Right lobe of liver (tissue), 6 donors: Measurements from ENCODE around the gene LACC1. TPM values are rescaled to one million over a fixed set of nuclear protein-coding genes. Genes with fewer than 3 reads are reported as not detected.
A peak's percentile ranks its signal among the peaks of the same experiment; 100 is the strongest.

ENCODE experiments used
- ATAC-seq, 4 donors: fragments of 200-7000 bp; cut with Tn5 transposase; one replicate each; pipeline ENCODE4 v1.9.1; 2020; ENCODE audit warnings: mild to moderate bottlenecking in 4 of 4, moderate library complexity in 4 of 4
- DNase-seq, 3 donors: peaks; one replicate each; pipeline ENCODE4 v3.0.0-alpha.2; 2020
- H3K27ac ChIP-seq, 3 donors: fragments of 200-600 bp; one replicate each; pipeline ENCODE4 v1.8.0; 2022
- H3K27me3 ChIP-seq, 2 donors: fragments of 200-600 bp; one replicate each; pipeline ENCODE4 v1.8.0; 2022
- H3K36me3 ChIP-seq, 4 donors: fragments of 200-600 bp; sonication (generic) in 1 of 4; one replicate each; pipeline versions ENCODE4 v1.5.1 to v1.8.0; 2017 to 2022; ENCODE audit warnings: control low read depth in 1 of 4
- H3K4me1 ChIP-seq, 4 donors: fragments of 200-600 bp; sonication (generic) in 1 of 4; one replicate each; pipeline versions ENCODE4 v1.5.1 to v1.8.0; 2017 to 2022; ENCODE audit warnings: control low read depth in 1 of 4
- H3K4me3 ChIP-seq, 3 donors: fragments of 200-600 bp; one replicate each; pipeline ENCODE4 v1.8.0; 2022
- H3K9me3 ChIP-seq, 4 donors: fragments of 200-600 bp; sonication (generic) in 1 of 4; one replicate each; pipeline versions ENCODE4 v1.5.1 to v1.8.0; 2017 to 2022; ENCODE audit warnings: control low read depth in 1 of 4
- POLR2A ChIP-seq: fragments of 450-650 bp; IDR thresholded peaks from one replicate; pipeline ENCODE4 v1.6.1; 2017; ENCODE audit warnings: antibody characterized with exemption, mild to moderate bottlenecking
- WGBS: methylation state at CpG from one replicate; pipeline ENCODE4 v1.1.6; 2018; ENCODE audit warnings: low coverage, low lambda C conversion rate; ENCODE audit not compliant: insufficient coverage; ENCODE audit errors: missing lambda C conversion rate; 5-methylcytosine and 5-hydroxymethylcytosine counted together
- intact Hi-C, 2 donors: fragments of 100-400 bp; cut with DNase I; formaldehyde crosslinking; loops; one replicate each; pipeline versions ENCODE4 v1.11.2 to v1.14.1; 2022
- total RNA-seq, 6 experiments: library from RNA; depleted of rRNA in 2 of 6; stranded (reverse); fragments of >200 nt in 2 of 6; fragmentation: NEBNext Ultra II Directional in 3 of 6; extraction: Animal tissue kit (Norgen Biotek cat#: 25700) in 3 of 6; gene quantifications; one replicate each; pipeline versions ENCODE4 v1.1.0 to v1.2.4, GENCODE V29; 2016 to 2023
- TF ChIP-seq, protein P1 (sequence below), 4 donors: fragments of 200-600 bp in 3 of 4; fragments of 450-650 bp in 1 of 4; IDR thresholded peaks; one replicate each; pipeline versions ENCODE4 v1.5.1 to v1.8.0; 2016 to 2022; ENCODE audit warnings: antibody characterized with exemption in 4 of 4, mild to moderate bottlenecking in 2 of 4
- donor health status: DM: no; HTN: yes; CAD: no.
- donor health status: DM: no; HTN: no; CAD: no.
- donor health status: DM: no; HTN: no; CAD: no.
- donor health status: DM: no; HTN: yes; CAD: no.
- donor health status: DM: no; HTN: yes; CAD: no.

The LACC1 gene
- total RNA-seq, 6 experiments from 2014 or later: 2.7 to 8.4 (median 4.5) TPM

DNA sequence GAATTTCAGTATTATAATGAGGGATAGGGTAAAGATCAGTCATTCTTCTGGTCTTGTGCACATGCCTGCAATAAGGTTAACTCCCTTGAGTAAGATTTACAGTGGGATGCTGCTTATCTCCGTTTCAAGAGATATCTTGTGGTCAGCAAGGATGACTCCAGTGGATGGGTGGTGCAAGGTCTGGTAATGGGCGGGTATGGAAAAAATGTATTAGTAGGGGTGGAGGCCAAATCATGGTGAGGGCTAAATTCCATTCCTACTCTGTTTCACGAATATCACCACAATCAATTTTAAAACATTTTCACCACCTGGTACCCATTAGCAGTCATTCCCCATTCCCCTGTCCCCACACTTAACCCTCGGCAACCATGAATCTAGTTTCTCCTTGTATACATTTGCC is 40.8 kb upstream of the LACC1 start:
- Histone ChIP-seq H3K4me1 (no peaks in the 10 kb centered on the region), H3K4me3 (no peak overlapping the region), H3K27me3 (no peaks in the 10 kb centered on the region), H3K9me3 (no peaks in the 10 kb centered on the region), H3K27ac (no peak overlapping the region), H3K36me3 (no peaks in the 10 kb centered on the region)
- ATAC-seq (no peak), DNase-seq (no peak)
- no peak for TF ChIP-seq POLR2A
- TF ChIP-seq, protein P1, sequence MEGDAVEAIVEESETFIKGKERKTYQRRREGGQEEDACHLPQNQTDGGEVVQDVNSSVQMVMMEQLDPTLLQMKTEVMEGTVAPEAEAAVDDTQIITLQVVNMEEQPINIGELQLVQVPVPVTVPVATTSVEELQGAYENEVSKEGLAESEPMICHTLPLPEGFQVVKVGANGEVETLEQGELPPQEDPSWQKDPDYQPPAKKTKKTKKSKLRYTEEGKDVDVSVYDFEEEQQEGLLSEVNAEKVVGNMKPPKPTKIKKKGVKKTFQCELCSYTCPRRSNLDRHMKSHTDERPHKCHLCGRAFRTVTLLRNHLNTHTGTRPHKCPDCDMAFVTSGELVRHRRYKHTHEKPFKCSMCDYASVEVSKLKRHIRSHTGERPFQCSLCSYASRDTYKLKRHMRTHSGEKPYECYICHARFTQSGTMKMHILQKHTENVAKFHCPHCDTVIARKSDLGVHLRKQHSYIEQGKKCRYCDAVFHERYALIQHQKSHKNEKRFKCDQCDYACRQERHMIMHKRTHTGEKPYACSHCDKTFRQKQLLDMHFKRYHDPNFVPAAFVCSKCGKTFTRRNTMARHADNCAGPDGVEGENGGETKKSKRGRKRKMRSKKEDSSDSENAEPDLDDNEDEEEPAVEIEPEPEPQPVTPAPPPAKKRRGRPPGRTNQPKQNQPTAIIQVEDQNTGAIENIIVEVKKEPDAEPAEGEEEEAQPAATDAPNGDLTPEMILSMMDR (IDR thresholded peaks at IDR 0.05): no peak
- intact Hi-C loops: no loop called here
- 71% methylated on average over 4 of the region's 4 CpGs for WGBS

DNA sequence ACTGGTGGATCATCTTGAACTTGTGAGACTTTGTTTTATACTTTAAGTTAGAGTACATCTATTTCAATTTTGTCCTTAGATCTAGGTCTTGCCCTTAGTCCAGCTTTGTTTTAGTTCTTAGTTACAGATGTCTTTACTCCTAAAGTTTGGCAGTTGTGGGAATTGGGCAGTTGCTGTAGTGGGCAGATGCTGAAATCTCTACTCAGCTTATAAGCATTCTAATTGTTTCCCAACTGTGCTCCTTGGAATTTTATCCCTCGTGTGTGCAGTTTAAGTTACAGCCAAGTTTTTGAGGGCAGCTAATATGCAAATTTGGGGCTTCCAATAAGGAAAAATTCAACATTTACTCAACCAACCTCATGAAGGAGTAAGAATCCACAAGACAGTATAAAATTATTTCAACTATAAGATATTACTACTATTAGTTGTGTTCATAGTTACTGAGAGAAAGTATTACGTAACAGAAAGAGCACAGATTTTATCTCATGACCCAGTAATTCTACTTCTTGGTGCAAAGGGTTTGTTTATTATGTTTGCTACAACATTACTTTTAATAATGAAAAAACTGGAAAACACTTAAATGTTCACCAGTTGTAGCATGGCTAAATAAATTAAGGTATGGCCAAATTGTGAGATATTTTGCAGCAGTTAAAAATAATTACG is 33.1 kb upstream of the LACC1 start:
- H3K4me1 ChIP-seq: peaks cover 0 to 2% (median 0%) of the 10 kb centered on the region in 4 donors
- H3K9me3 ChIP-seq: no peaks in the 10 kb centered on the region
- no peak overlapping the region for H3K4me3 ChIP-seq
- ATAC-seq (no peak), DNase-seq (no peak)
- no peaks in the 10 kb centered on the region for H3K27me3 ChIP-seq
- no peak overlapping the region for H3K27ac ChIP-seq
- no peaks in the 10 kb centered on the region for H3K36me3 ChIP-seq
- TF ChIP-seq, protein P1 (IDR thresholded peaks at IDR 0.05): no peak
- no peak for TF ChIP-seq POLR2A
- WGBS: 78% methylated on average over 3 of the region's 3 CpGs
- intact Hi-C loops: no loop called here

DNA sequence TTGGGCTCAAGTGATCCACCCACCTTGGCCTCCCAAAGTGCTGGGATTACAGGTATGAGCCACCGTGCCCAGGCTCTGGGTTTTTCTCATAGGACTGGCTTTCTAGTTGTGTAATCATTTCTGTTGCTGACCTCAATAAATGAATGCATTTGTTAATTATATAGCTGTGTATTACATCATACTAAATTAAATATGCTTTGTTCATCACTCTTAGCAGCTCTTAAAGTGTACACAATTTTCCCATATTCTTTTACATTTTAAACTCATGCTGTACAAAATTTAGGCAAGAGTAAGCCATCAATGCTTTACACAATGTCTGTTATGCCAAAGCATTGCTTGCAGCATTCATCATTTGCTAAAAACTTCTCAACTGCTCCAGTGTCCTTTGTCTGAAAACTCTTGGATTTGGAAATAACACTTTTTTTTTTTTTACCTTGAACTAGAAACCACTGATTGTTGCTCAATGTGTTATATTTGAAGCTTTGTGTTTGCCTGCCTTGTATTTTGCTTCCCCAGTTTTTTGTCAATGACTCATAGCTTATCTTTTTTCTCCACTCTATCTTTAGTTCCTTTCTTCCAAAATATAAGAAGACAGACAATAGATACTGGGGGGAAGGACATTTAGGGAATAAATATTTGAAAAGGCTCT is 31.6 kb upstream of the LACC1 start:
- Histone ChIP-seq H3K4me3 (no peak overlapping the region), H3K4me1 (peaks cover 0 to 2% (median 0%) of the 10 kb centered on the region in 4 donors), H3K9me3 (peaks cover 0 to 3% (median 0%) of the 10 kb centered on the region in 4 donors), H3K36me3 (no peaks in the 10 kb centered on the region), H3K27me3 (no peaks in the 10 kb centered on the region), H3K27ac (no peak overlapping the region)
- TF ChIP-seq POLR2A: no peak
- TF ChIP-seq, protein P1 (IDR thresholded peaks at IDR 0.05): no peak
- 100% methylated on average over 1 of the region's 1 CpG for WGBS
- ATAC-seq (peak in 2 of 4 donors; percentile 37 to 78), DNase-seq (no peak)
- intact Hi-C loops: no loop called here

DNA sequence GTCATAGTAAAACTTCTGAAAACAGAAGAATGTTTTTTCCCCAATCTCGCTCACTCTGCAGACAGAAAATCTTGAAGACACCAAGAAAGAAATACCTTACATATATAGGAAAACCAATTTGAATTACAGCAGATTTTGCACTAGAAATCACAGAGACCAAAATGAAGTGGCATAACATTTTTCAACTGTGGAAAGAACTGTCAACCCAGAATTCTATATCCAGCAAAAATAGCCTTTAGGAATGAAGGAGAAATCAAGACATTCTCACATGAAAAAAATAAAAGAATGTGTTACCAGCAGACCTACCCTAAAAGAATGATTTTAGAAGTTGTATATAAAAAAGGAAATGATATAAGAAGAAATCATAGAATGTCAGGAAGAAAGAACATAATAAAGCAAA is 28.8 kb upstream of the LACC1 start:
- Histone ChIP-seq H3K9me3 (peaks cover 0 to 3% (median 0%) of the 10 kb centered on the region in 4 donors), H3K4me1 (peaks cover 0 to 2% (median 0%) of the 10 kb centered on the region in 4 donors), H3K4me3 (no peak overlapping the region), H3K36me3 (no peaks in the 10 kb centered on the region), H3K27me3 (no peaks in the 10 kb centered on the region), H3K27ac (no peak overlapping the region)
- TF ChIP-seq, protein P1 (IDR thresholded peaks at IDR 0.05): no peak
- TF ChIP-seq POLR2A: no peak
- DNase-seq (no peak), ATAC-seq (no peak)
- intact Hi-C loops: no loop called here
- 94% methylated on average over 1 of the region's 1 CpG for WGBS
